Type B pancreatic cell (in vitro differentiated cells): ENCODE measurements around the gene ADGRG6. TPM values are rescaled to one million over a fixed set of nuclear protein-coding genes. Genes with fewer than 3 reads are reported as not detected.

ENCODE experiments used
- DNase-seq: peaks from one replicate; pipeline ENCODE4 v3.0.0; 2021; ENCODE audit warnings: mixed read lengths; ENCODE audit not compliant: unreplicated experiment; ENCODE audit errors: extremely low spot score
- H3K27ac Mint-ChIP-seq: 2 replicates; pipeline ENCODE4 v1.8.0; 2021; ENCODE audit warnings: mild to moderate bottlenecking, mixed read lengths
- H3K27me3 Mint-ChIP-seq: 2 replicates; pipeline ENCODE4 v1.8.0; 2021; ENCODE audit warnings: mixed read lengths
- H3K36me3 Mint-ChIP-seq: 2 replicates; pipeline ENCODE4 v1.8.0; 2021; ENCODE audit warnings: mixed read lengths
- H3K4me1 Mint-ChIP-seq: one replicate; pipeline ENCODE4 v1.8.0; 2021; ENCODE audit warnings: mixed read lengths; ENCODE audit not compliant: unreplicated experiment
- H3K4me3 Mint-ChIP-seq: 2 replicates; pipeline ENCODE4 v1.8.0; 2021; ENCODE audit warnings: mild to moderate bottlenecking, mixed read lengths
- H3K9me3 Mint-ChIP-seq: 2 replicates; pipeline ENCODE4 v1.8.0; 2021; ENCODE audit warnings: mixed read lengths
- CTCF ChIP-seq: fragments of 200-600 bp; sonication (generic); conservative IDR thresholded peaks from 2 replicates; pipeline ENCODE4 v1.5.0; 2021; ENCODE audit warnings: antibody characterized with exemption, mild to moderate bottlenecking
- total RNA-seq: library from RNA; stranded (reverse); gene quantifications from 2 replicates; pipeline ENCODE4 v1.2.1, GENCODE V29; 2021; ENCODE audit warnings: low replicate concordance

ADGRG6 gene
- total RNA-seq, 1 donor from 2014 or later = 26.7 TPM

- Mint-ChIP-seq H3K36me3 (no peaks in the 10 kb centered on the region), H3K4me1 (no peaks in the 10 kb centered on the region), H3K9me3 (no peaks in the 10 kb centered on the region), H3K27me3 (no peaks in the 10 kb centered on the region), H3K4me3 (no peak overlapping the region), H3K27ac (no peak overlapping the region)
- TF ChIP-seq CTCF = no peak
- no peak for DNase-seq
Measured at GRCh38 chr6:142443102-142443501, 141.3 kb downstream of the ADGRG6 start.

DNA sequence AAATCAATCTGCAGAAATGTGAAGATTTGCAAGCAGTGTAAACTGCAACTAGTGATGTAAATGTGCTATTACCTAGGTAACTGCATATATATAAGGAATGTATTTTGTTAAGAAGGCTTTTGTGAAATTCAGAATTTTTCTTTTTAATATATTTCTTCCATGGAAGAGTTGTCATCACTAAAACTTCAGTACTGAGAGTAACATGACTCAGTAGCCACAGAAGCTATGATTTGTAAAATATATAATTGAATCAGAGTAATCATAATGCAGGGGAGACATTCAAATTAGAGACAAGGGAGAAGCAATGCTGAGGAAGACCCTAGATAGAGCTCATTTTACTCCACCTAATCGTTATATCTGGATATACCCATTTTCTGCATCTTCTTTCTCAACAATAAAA is 141.7 kb downstream of the ADGRG6 start:
- DNase-seq = no peak
- Mint-ChIP-seq H3K4me1 (no peaks in the 10 kb centered on the region), H3K27ac (no peak overlapping the region), H3K9me3 (no peaks in the 10 kb centered on the region), H3K4me3 (no peak overlapping the region), H3K36me3 (no peaks in the 10 kb centered on the region), H3K27me3 (no peaks in the 10 kb centered on the region)
- no peak for TF ChIP-seq CTCF

DNA sequence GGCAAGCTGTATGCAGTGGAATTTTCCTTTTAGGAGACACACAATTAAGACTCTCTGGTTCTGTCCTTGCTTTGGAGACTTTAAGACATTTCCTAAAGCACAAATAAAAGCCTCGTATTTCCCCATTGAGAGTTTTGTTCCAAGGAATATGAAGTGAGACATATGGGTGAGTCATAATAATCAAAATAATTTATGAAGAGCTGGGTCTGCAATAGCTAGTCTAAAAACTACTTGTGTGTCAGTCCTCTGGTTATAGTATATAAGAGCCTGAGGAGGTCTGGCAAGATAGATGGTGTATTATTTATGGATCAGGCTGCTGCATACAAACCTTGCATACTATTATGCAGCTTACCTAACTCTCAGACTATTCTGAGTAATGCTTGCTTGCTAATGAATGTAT is 142.6 kb downstream of the ADGRG6 start:
- DNase-seq = no peak
- Mint-ChIP-seq H3K27me3 (no peaks in the 10 kb centered on the region), H3K4me1 (no peaks in the 10 kb centered on the region), H3K9me3 (no peaks in the 10 kb centered on the region), H3K4me3 (no peak overlapping the region), H3K27ac (no peak overlapping the region), H3K36me3 (no peaks in the 10 kb centered on the region)
- no peak for TF ChIP-seq CTCF

- Mint-ChIP-seq H3K27ac (no peak overlapping the region), H3K4me1 (no peaks in the 10 kb centered on the region), H3K36me3 (no peaks in the 10 kb centered on the region), H3K27me3 (no peaks in the 10 kb centered on the region), H3K9me3 (no peaks in the 10 kb centered on the region), H3K4me3 (no peak overlapping the region)
- DNase-seq = no peak
- TF ChIP-seq CTCF = no peak
Measured at GRCh38 chr6:142444881-142445301, 143.1 kb downstream of the ADGRG6 start.

- Mint-ChIP-seq H3K4me1 (no peaks in the 10 kb centered on the region), H3K4me3 (no peak overlapping the region), H3K27ac (no peak overlapping the region), H3K9me3 (no peaks in the 10 kb centered on the region), H3K27me3 (no peaks in the 10 kb centered on the region), H3K36me3 (no peaks in the 10 kb centered on the region)
- no peak for DNase-seq
- TF ChIP-seq CTCF = no peak
Measured at GRCh38 chr6:142446168-142446567, 144.4 kb downstream of the ADGRG6 start.

- TF ChIP-seq CTCF = no peak
Measured at GRCh38 chr6:142446576-142446975, 144.8 kb downstream of the ADGRG6 start.

More at GRCh38 chr6:142446576-142446975, 144.8 kb downstream of the ADGRG6 start:
- H3K4me1 Mint-ChIP-seq = no peaks in the 10 kb centered on the region
- no peaks in the 10 kb centered on the region for H3K27me3 Mint-ChIP-seq
- no peak overlapping the region for H3K27ac Mint-ChIP-seq
- H3K36me3 Mint-ChIP-seq = no peaks in the 10 kb centered on the region
- H3K9me3 Mint-ChIP-seq = no peaks in the 10 kb centered on the region
- DNase-seq = no peak
- no peak overlapping the region for H3K4me3 Mint-ChIP-seq
